Right atrium auricular region (tissue), 2 donors: Measurements from ENCODE around the gene SRGN. TPM values are rescaled to one million over a fixed set of nuclear protein-coding genes. Genes with fewer than 3 reads are reported as not detected.

Experiments
- DNase-seq: peaks from one replicate; pipeline ENCODE4 v3.0.0-alpha.2; 2019; ENCODE audit warnings: low spot score
- H3K27ac ChIP-seq, 2 donors: fragments of 200-600 bp; sonication (generic); 1 replicate in 1 of 2; 2 replicates in 1 of 2; pipeline ENCODE4 v1.5.1; 2016 to 2019
- H3K27me3 ChIP-seq, 2 donors: fragments of 200-600 bp; sonication (generic); one replicate each; pipeline versions ENCODE4 v1.5.1 to v1.6.0; 2017 to 2019
- H3K36me3 ChIP-seq: fragments of 200-600 bp; sonication (generic); one replicate; pipeline ENCODE4 v1.5.1; 2016
- H3K4me1 ChIP-seq, 2 donors: fragments of 200-600 bp; sonication (generic); one replicate each; pipeline versions ENCODE4 v1.5.1 to v1.6.0; 2017 to 2019
- H3K4me3 ChIP-seq, 2 donors: fragments of 200-600 bp; sonication (generic); 1 replicate in 1 of 2; 2 replicates in 1 of 2; pipeline ENCODE4 v1.5.1; 2017 to 2019; ENCODE audit warnings: mild to moderate bottlenecking in 1 of 2, moderate library complexity in 1 of 2
- H3K9me3 ChIP-seq, 2 donors: fragments of 200-600 bp; sonication (generic); one replicate each; pipeline ENCODE4 v1.5.1; 2019
- total RNA-seq, 2 donors: library from RNA; depleted of rRNA; stranded (reverse); fragments of >200 nt; gene quantifications; one replicate each; pipeline ENCODE4 v1.1.0, GENCODE V29; 2016
- TF ChIP-seq, protein P1 (sequence below), 2 donors: fragments of 200-600 bp; sonication (generic); IDR thresholded peaks; one replicate each; pipeline ENCODE4 v1.5.1; 2019; ENCODE audit warnings: antibody characterized with exemption in 2 of 2

The SRGN gene
- total RNA-seq, 2 donors from 2014 or later, result 79.4 to 124 TPM

GRCh38 chr10:69089638-69090599 is 2.0 kb downstream of the SRGN start:
- DNase-seq, result no peak
- H3K4me1 ChIP-seq, result peaks cover 0 to 19% of the 10 kb centered on the region in 2 donors

DNA sequence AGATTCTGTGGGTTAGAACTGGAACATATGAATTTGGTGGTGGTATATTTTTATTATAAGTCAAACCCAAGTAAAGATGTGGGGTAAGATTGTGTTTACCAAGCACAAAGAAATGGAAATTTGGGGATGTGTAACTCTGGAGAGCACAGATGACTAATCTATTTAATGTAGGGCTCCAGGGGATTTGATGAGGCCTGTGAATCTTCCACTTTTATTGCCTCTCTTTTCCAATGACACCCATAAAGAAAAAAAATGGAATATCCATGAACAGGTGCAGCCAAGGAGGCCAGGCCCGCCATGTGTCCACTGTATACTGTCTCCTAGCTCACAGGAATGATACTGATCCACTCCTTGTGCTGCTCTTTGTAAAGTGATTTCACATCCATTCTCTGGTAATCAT is 2.8 kb downstream of the SRGN start:
- H3K27me3 ChIP-seq, result no peaks in the 10 kb centered on the region
- H3K27ac ChIP-seq, result peak overlapping the region; percentile 85 to 89
- peak overlapping the region; percentile 18 to 51 for H3K4me3 ChIP-seq
- DNase-seq, result no peak
- no peaks in the 10 kb centered on the region for H3K9me3 ChIP-seq
- H3K36me3 ChIP-seq, result no peaks in the 10 kb centered on the region
- peaks cover 0 to 15% of the 10 kb centered on the region in 2 donors for H3K4me1 ChIP-seq
- TF ChIP-seq, protein P1, sequence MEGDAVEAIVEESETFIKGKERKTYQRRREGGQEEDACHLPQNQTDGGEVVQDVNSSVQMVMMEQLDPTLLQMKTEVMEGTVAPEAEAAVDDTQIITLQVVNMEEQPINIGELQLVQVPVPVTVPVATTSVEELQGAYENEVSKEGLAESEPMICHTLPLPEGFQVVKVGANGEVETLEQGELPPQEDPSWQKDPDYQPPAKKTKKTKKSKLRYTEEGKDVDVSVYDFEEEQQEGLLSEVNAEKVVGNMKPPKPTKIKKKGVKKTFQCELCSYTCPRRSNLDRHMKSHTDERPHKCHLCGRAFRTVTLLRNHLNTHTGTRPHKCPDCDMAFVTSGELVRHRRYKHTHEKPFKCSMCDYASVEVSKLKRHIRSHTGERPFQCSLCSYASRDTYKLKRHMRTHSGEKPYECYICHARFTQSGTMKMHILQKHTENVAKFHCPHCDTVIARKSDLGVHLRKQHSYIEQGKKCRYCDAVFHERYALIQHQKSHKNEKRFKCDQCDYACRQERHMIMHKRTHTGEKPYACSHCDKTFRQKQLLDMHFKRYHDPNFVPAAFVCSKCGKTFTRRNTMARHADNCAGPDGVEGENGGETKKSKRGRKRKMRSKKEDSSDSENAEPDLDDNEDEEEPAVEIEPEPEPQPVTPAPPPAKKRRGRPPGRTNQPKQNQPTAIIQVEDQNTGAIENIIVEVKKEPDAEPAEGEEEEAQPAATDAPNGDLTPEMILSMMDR (IDR thresholded peaks at IDR 0.05), result no peak

More at GRCh38 chr10:69089638-69090599, 2.0 kb downstream of the SRGN start:
- Histone ChIP-seq H3K36me3 (no peaks in the 10 kb centered on the region), H3K4me3 (peak overlapping the region; percentile 36 to 51), H3K27me3 (no peaks in the 10 kb centered on the region), H3K9me3 (no peaks in the 10 kb centered on the region), H3K27ac (peak overlapping the region; percentile 85 to 89)
- TF ChIP-seq, protein P1 (IDR thresholded peaks at IDR 0.05), result no peak

GRCh38 chr10:69091143-69091651 is 3.3 kb downstream of the SRGN start:
- H3K27ac ChIP-seq, result peak overlapping the region; percentile 85 to 89
- no peak for DNase-seq
- H3K36me3 ChIP-seq, result no peaks in the 10 kb centered on the region
- no peaks in the 10 kb centered on the region for H3K9me3 ChIP-seq
- peak overlapping the region in 1 of 2 donors; percentile 51 for H3K4me3 ChIP-seq
- no peaks in the 10 kb centered on the region for H3K27me3 ChIP-seq
- TF ChIP-seq, protein P1 (IDR thresholded peaks at IDR 0.05), result no peak
- peaks cover 0 to 10% of the 10 kb centered on the region in 2 donors for H3K4me1 ChIP-seq

DNA sequence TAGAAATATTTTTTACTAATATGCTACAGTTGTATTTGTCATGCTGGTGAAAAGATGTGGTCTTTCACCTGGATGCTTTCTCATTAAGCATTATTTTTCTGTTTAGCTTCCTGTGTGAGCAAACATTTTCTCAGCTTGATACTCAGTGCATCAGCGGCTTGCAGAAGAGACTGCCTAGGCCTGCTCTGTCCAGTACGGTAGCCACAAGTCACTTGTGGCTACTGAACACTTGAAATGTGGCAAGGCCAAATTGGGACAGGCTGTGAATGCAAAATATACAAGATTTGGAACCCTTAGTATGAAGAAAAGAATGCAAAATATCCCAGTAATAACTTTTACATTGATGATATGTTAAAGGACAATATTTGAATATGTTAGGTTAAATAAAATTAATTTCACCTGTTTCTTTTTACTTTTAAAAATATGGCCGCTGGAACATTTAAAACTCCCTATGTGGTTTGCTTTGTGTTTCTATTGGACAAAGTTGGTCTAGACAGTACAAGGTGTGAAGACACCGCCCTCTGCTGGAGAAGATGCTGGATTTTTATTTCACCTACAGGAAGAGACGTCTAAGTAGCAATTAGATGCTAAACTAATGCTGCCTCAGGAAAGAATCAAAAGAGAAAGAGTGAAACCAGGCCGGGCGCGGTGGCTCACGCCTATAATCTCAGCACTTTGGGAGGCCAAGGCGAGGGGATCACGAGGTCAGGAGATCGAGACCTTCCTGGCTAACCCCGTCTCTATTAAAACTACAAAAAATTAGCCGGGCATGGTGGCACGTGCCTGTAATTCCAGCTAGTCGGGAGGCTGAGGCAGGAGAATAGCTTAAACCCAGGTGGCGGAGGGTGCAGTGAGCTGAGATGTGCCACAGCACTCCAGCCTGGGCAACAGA is 5.3 kb downstream of the SRGN start:
- Histone ChIP-seq H3K9me3 (no peaks in the 10 kb centered on the region), H3K36me3 (no peaks in the 10 kb centered on the region), H3K27ac (no peak overlapping the region), H3K27me3 (no peaks in the 10 kb centered on the region), H3K4me3 (no peak overlapping the region), H3K4me1 (no peaks in the 10 kb centered on the region)
- TF ChIP-seq, protein P1 (IDR thresholded peaks at IDR 0.05), result peak; percentile 50 to 78
- peak; percentile 85 for DNase-seq

DNA sequence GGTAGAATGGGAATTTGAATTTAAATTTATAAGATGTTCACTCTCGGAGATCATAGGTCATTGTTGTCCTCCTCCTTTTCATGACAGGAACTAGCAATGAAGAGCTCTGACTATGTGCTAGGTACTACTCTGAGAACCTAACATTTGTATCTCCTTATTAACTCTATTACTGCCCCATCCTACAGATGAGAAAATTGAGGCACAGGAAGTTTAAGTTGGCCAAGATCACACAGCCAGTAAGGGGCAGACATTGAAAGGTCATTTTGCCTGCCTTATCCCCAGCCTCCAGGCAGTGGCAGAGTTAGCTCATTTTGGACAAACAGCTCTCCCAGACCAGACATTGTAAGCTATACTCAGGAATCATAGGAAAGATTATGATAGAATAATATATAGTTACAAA is 6.0 kb downstream of the SRGN start:
- no peak overlapping the region for H3K27ac ChIP-seq
- DNase-seq, result no peak
- no peaks in the 10 kb centered on the region for H3K36me3 ChIP-seq
- TF ChIP-seq, protein P1 (IDR thresholded peaks at IDR 0.05), result no peak
- no peak overlapping the region for H3K4me3 ChIP-seq
- H3K9me3 ChIP-seq, result no peaks in the 10 kb centered on the region
- no peaks in the 10 kb centered on the region for H3K27me3 ChIP-seq
- H3K4me1 ChIP-seq, result no peaks in the 10 kb centered on the region
